Uterus (tissue), 4 donors: Measurements from ENCODE around the gene PSG3. TPM values are rescaled to one million over a fixed set of nuclear protein-coding genes. Genes with fewer than 3 reads are reported as not detected.
"Not testable (repeated sequence)": the region's sequence is repeated elsewhere in the genome, so short reads cannot be mapped to it uniquely, and the experiment has no call there.

Source experiments
- DNase-seq, 2 donors: peaks; one replicate each; pipeline ENCODE4 v3.0.0-alpha.2; 2019 to 2020
- H3K27ac ChIP-seq, 2 donors: fragments of 200-600 bp; sonication (generic); 1 replicate in 1 of 2; 2 replicates in 1 of 2; pipeline ENCODE4 v1.5.1; 2016 to 2018
- H3K27me3 ChIP-seq, 2 donors: fragments of 200-600 bp; sonication (generic); one replicate each; pipeline ENCODE4 v1.5.1; 2018 to 2019; ENCODE audit warnings: control low read depth in 1 of 2
- H3K36me3 ChIP-seq, 2 donors: fragments of 200-600 bp; sonication (generic); one replicate each; pipeline ENCODE4 v1.5.1; 2019; ENCODE audit warnings: control low read depth in 1 of 2
- H3K4me1 ChIP-seq, 2 donors: fragments of 200-600 bp; sonication (generic); one replicate each; pipeline ENCODE4 v1.5.1; 2018 to 2019; ENCODE audit warnings: control low read depth in 1 of 2
- H3K4me3 ChIP-seq, 2 donors: fragments of 200-600 bp; sonication (generic); 1 replicate in 1 of 2; 2 replicates in 1 of 2; pipeline ENCODE4 v1.5.1; 2018 to 2019; ENCODE audit warnings: mild to moderate bottlenecking in 1 of 2
- H3K9me3 ChIP-seq, 2 donors: fragments of 200-600 bp; sonication (generic); one replicate each; pipeline ENCODE4 v1.5.1; 2019; ENCODE audit warnings: control low read depth in 1 of 2
- CTCF ChIP-seq, 4 experiments: fragments of 200-600 bp in 2 of 4; fragments of 450-650 bp in 2 of 4; sonication (generic) in 2 of 4; IDR thresholded peaks; one replicate each; pipeline ENCODE4 v1.5.1; 2016 to 2019; ENCODE audit warnings: antibody characterized with exemption in 4 of 4, mild to moderate bottlenecking in 2 of 4, moderate library complexity in 1 of 4
- POLR2A ChIP-seq, 2 donors: fragments of 450-650 bp; IDR thresholded peaks; one replicate each; pipeline ENCODE4 v1.6.1; 2016; ENCODE audit warnings: antibody characterized with exemption in 2 of 2, mild to moderate bottlenecking in 1 of 2, moderate library complexity in 1 of 2
- intact Hi-C: fragments of 100-400 bp; cut with DNase I; formaldehyde crosslinking; loops from one replicate; pipeline ENCODE4 v1.15.1; 2023; ENCODE audit warnings: low total_unique reads
- total RNA-seq, 4 donors: library from RNA; depleted of rRNA in 3 of 4; stranded (reverse); fragments of >200 nt in 3 of 4; gene quantifications; one replicate each; pipeline versions ENCODE4 v1.1.0 to v1.2.4, GENCODE V29; 2014 to 2023
- donor health status: DM: yes; HTN: yes; CAD: no.

The PSG3 gene
- total RNA-seq, 4 donors from 2014 or later: not detected

- Histone ChIP-seq H3K9me3 (no peaks in the 10 kb centered on the region), H3K27me3 (no peaks in the 10 kb centered on the region), H3K36me3 (no peaks in the 10 kb centered on the region), H3K27ac (no peak overlapping the region), H3K4me1 (no peaks in the 10 kb centered on the region), H3K4me3 (no peak overlapping the region)
- intact Hi-C loops: no loop called here
- DNase-seq: no peak
- TF ChIP-seq POLR2A (IDR thresholded peaks at IDR 0.05) (no peak), CTCF (IDR thresholded peaks at IDR 0.05) (no peak)
Observed at GRCh38 chr19:42762789-42763188, 22.5 kb upstream of the PSG3 start.

GRCh38 chr19:42761924-42762295 lies 21.6 kb upstream of the PSG3 start:
- H3K4me1 ChIP-seq, H3K36me3 ChIP-seq, H3K4me3 ChIP-seq, DNase-seq, H3K27me3 ChIP-seq, H3K27ac ChIP-seq, H3K9me3 ChIP-seq, intact Hi-C loops: not testable (repeated sequence)

- H3K27ac ChIP-seq, H3K36me3 ChIP-seq, H3K9me3 ChIP-seq, H3K4me3 ChIP-seq, DNase-seq, intact Hi-C loops, H3K4me1 ChIP-seq, H3K27me3 ChIP-seq: not testable (repeated sequence)
Observed at GRCh38 chr19:42760954-42761923, 21.0 kb upstream of the PSG3 start.

GRCh38 chr19:42758667-42759066 lies 18.4 kb upstream of the PSG3 start:
- H3K27me3 ChIP-seq, H3K27ac ChIP-seq, H3K4me3 ChIP-seq, H3K36me3 ChIP-seq, DNase-seq, intact Hi-C loops, H3K9me3 ChIP-seq, H3K4me1 ChIP-seq: not testable (repeated sequence)

GRCh38 chr19:42752246-42752645 lies 12.0 kb upstream of the PSG3 start:
- H3K27ac ChIP-seq, H3K9me3 ChIP-seq, intact Hi-C loops, H3K4me3 ChIP-seq, H3K27me3 ChIP-seq, H3K36me3 ChIP-seq, DNase-seq, H3K4me1 ChIP-seq: not testable (repeated sequence)

GRCh38 chr19:42741726-42742607 lies 1.7 kb upstream of the PSG3 start:
- H3K36me3 ChIP-seq, DNase-seq, intact Hi-C loops, H3K4me3 ChIP-seq, H3K27ac ChIP-seq, H3K4me1 ChIP-seq, H3K27me3 ChIP-seq, H3K9me3 ChIP-seq: not testable (repeated sequence)

GRCh38 chr19:42737581-42738011 lies 2.7 kb downstream of the PSG3 start:
- intact Hi-C loops, H3K36me3 ChIP-seq: not testable (repeated sequence)

GRCh38 chr19:42728341-42728740 lies 11.9 kb downstream of the PSG3 start:
- H3K27ac ChIP-seq, H3K4me3 ChIP-seq, H3K4me1 ChIP-seq, H3K36me3 ChIP-seq, H3K9me3 ChIP-seq, DNase-seq, H3K27me3 ChIP-seq, intact Hi-C loops: not testable (repeated sequence)

More at GRCh38 chr19:42737581-42738011, 2.7 kb downstream of the PSG3 start:
- H3K9me3 ChIP-seq, H3K4me3 ChIP-seq, DNase-seq, H3K27ac ChIP-seq, H3K4me1 ChIP-seq, H3K27me3 ChIP-seq: not testable (repeated sequence)

GRCh38 chr19:42714000-42714399 lies 26.3 kb downstream of the PSG3 start:
- H3K4me3 ChIP-seq, H3K27ac ChIP-seq, intact Hi-C loops, H3K9me3 ChIP-seq, H3K36me3 ChIP-seq, H3K27me3 ChIP-seq, DNase-seq, H3K4me1 ChIP-seq: not testable (repeated sequence)

GRCh38 chr19:42712753-42713152 lies 27.5 kb downstream of the PSG3 start:
- H3K4me3 ChIP-seq, H3K9me3 ChIP-seq, intact Hi-C loops, H3K27ac ChIP-seq, DNase-seq, H3K4me1 ChIP-seq, H3K36me3 ChIP-seq, H3K27me3 ChIP-seq: not testable (repeated sequence)

- H3K4me1 ChIP-seq, H3K27ac ChIP-seq, DNase-seq, H3K4me3 ChIP-seq, H3K9me3 ChIP-seq, H3K36me3 ChIP-seq, intact Hi-C loops, H3K27me3 ChIP-seq: not testable (repeated sequence)
Observed at GRCh38 chr19:42710986-42711385, 29.3 kb downstream of the PSG3 start.
